HG02938 (cell line): ENCODE data around the gene SKIDA1.

Experiments used
- ATAC-seq: cut with Tn5 transposase; IDR thresholded peaks from one replicate; pipeline ENCODE4 v1.9.1; 2021; ENCODE audit warnings: mild to moderate bottlenecking, moderate library complexity; ENCODE audit not compliant: unreplicated experiment

The SKIDA1 gene

GRCh38 chr10:21517134-21518031, 8.1 kb downstream of the SKIDA1 start:
- peak; percentile 46 for ATAC-seq

GRCh38 chr10:21516242-21517131, 9.0 kb downstream of the SKIDA1 start:
- ATAC-seq = peak; percentile 40

- ATAC-seq = no peak
These were observed 9.9 kb downstream of the SKIDA1 start for GRCh38 chr10:21515361-21516241.

GRCh38 chr10:21514818-21515351, 10.6 kb downstream of the SKIDA1 start:
- no peak for ATAC-seq

GRCh38 chr10:21514129-21514817, 11.2 kb downstream of the SKIDA1 start:
- no peak for ATAC-seq

- no peak for ATAC-seq
These were observed 12.1 kb downstream of the SKIDA1 start for GRCh38 chr10:21513405-21513788.

- ATAC-seq = no peak
These were observed 12.7 kb downstream of the SKIDA1 start for GRCh38 chr10:21512573-21513404.

- ATAC-seq = no peak
These were observed 13.4 kb downstream of the SKIDA1 start for GRCh38 chr10:21511946-21512572.

GRCh38 chr10:21511095-21511570, 14.3 kb downstream of the SKIDA1 start:
- no peak for ATAC-seq

- no peak for ATAC-seq
These were observed 15.0 kb downstream of the SKIDA1 start for GRCh38 chr10:21510241-21511094.

GRCh38 chr10:21509341-21510240, 15.9 kb downstream of the SKIDA1 start:
- no peak for ATAC-seq

- ATAC-seq = no peak
These were observed 16.7 kb downstream of the SKIDA1 start for GRCh38 chr10:21508706-21509331.

GRCh38 chr10:21507150-21507549, 18.3 kb downstream of the SKIDA1 start:
- no peak for ATAC-seq

- no peak for ATAC-seq
These were observed 19.1 kb downstream of the SKIDA1 start for GRCh38 chr10:21506351-21506750.

- no peak for ATAC-seq
These were observed 19.7 kb downstream of the SKIDA1 start for GRCh38 chr10:21505711-21506278.

GRCh38 chr10:21503542-21503941, 21.9 kb downstream of the SKIDA1 start:
- ATAC-seq = no peak
